A549 (cell line): ENCODE data around the gene TSHZ2.

ENCODE experiments used
- CEBPB ChIP-seq, 2 experiments: fragments of >200 bp in 1 of 2; sonication (Bioruptor Twin) in 1 of 2; formaldehyde crosslinking in 1 of 2; IDR thresholded peaks; 2 replicates each; pipeline ENCODE4 v1.6.1; 2012 to 2016
- CHD2 ChIP-seq: fragments of 150-350 bp; IDR thresholded peaks from 2 replicates; pipeline ENCODE4 v1.6.1; 2014; ENCODE audit warnings: low read length; ENCODE audit not compliant: partially characterized antibody
- CHD4 ChIP-seq: fragments of 200-600 bp; sonication (generic); IDR thresholded peaks from 2 replicates; pipeline ENCODE4 v1.6.1; 2016; ENCODE audit warnings: antibody characterized with exemption, mild to moderate bottlenecking, borderline replicate concordance
- CTCF ChIP-seq: fragments of >200 bp; sonication (Bioruptor Twin); formaldehyde crosslinking; IDR thresholded peaks from 3 replicates; pipeline ENCODE4 v1.5.1; 2016
- EP300 ChIP-seq, 2 experiments: fragments of >200 bp; sonication (Bioruptor Twin); formaldehyde crosslinking; IDR thresholded peaks; 2 replicates in 1 of 2; 3 replicates in 1 of 2; pipeline ENCODE4 v1.6.1; 2016 to 2017
- FOSL2 ChIP-seq, 2 experiments: fragments of 450-650 bp in 1 of 2; fragments of >200 bp in 1 of 2; sonication (Bioruptor Twin) in 1 of 2; formaldehyde crosslinking; IDR thresholded peaks; 2 replicates each; pipeline versions ENCODE4 v1.5.0 to v1.6.1; 2016 to 2020; ENCODE audit warnings: mild to moderate bottlenecking in 1 of 2, moderate library complexity in 1 of 2
- HMGXB4 ChIP-seq: fragments of 250-450 bp; sonication (Bioruptor Pico); IDR thresholded peaks from 2 replicates; pipeline ENCODE4 v1.5.0; 2021; ENCODE audit warnings: mild to moderate bottlenecking, moderate library complexity, borderline replicate concordance
- JUN ChIP-seq, 2 experiments: fragments of >200 bp; sonication (Bioruptor Twin); formaldehyde crosslinking; IDR thresholded peaks; 2 replicates in 1 of 2; 3 replicates in 1 of 2; pipeline ENCODE4 v1.6.1; 2016 to 2017
- JUNB ChIP-seq: fragments of >200 bp; sonication (Bioruptor Twin); formaldehyde crosslinking; IDR thresholded peaks from 2 replicates; pipeline ENCODE4 v1.6.1; 2016
- MAFK ChIP-seq: fragments of 450-650 bp; IDR thresholded peaks from 2 replicates; pipeline ENCODE4 v1.6.1; 2014; ENCODE audit not compliant: partially characterized antibody
- POLR2A ChIP-seq: IDR thresholded peaks from 2 replicates; pipeline ENCODE4 v1.6.1; 2012; ENCODE audit warnings: mild to moderate bottlenecking, low read length
- RAD21 ChIP-seq, 2 experiments: fragments of >200 bp in 1 of 2; sonication (Bioruptor Twin) in 1 of 2; formaldehyde crosslinking in 1 of 2; IDR thresholded peaks in 1 of 2; conservative IDR thresholded peaks in 1 of 2; 2 replicates in 1 of 2; 3 replicates in 1 of 2; pipeline ENCODE4 v1.6.1; 2012 to 2018; ENCODE audit warnings: inconsistent platforms in 1 of 2
- RNF2 ChIP-seq: fragments of 200-600 bp; sonication (generic); IDR thresholded peaks from 2 replicates; pipeline ENCODE4 v1.6.1; 2016; ENCODE audit warnings: low read depth, mild to moderate bottlenecking, antibody characterized with exemption, moderate library complexity, borderline replicate concordance
- SMC3 ChIP-seq: fragments of >200 bp; sonication (Bioruptor Twin); formaldehyde crosslinking; IDR thresholded peaks from 3 replicates; pipeline ENCODE4 v1.6.1; 2018; ENCODE audit warnings: inconsistent platforms

GRCh38 chr20:53468587-53468986 lies 496.4 kb downstream of the TSHZ2 start:
- TF ChIP-seq CTCF (no peak), RNF2 (no peak), CHD2 (no peak), SMC3 (no peak), RAD21 (conservative IDR thresholded peaks at IDR 0.05 in 1 of 2, IDR thresholded peaks at IDR 0.05 in 1 of 2) (no peak), CEBPB (IDR thresholded peaks at IDR 0.05) (no peak), JUN (IDR thresholded peaks at IDR 0.05) (no peak), FOSL2 (IDR thresholded peaks at IDR 0.05) (no peak), FOSL2 (CRISPR knock-in tag; IDR thresholded peaks at IDR 0.05) (no peak), HMGXB4 (CRISPR knock-in tag) (no peak), MAFK (no peak), JUNB (no peak), POLR2A (no peak), EP300 (IDR thresholded peaks at IDR 0.05) (no peak), CHD4 (no peak)
